Esophagus squamous epithelium (tissue), 5 donors: ENCODE data around the gene DLGAP1. TPM values are rescaled to one million over a fixed set of nuclear protein-coding genes. Genes with fewer than 3 reads are reported as not detected.

Experiments
- DNase-seq: peaks from one replicate; lab custom pipeline; 2025; lab: John Stamatoyannopoulos, UW
- H3K27ac ChIP-seq, 4 donors: fragments of 200-600 bp; sonication (generic); one replicate each; pipeline ENCODE4 v1.5.1; 2016 to 2019; ENCODE audit warnings: mild to moderate bottlenecking in 1 of 4
- H3K27me3 ChIP-seq, 4 donors: fragments of 200-600 bp; sonication (generic); 1 replicate in 3 of 4; 2 replicates in 1 of 4; pipeline versions ENCODE4 v1.5.1 to v1.6.0; 2017 to 2021; ENCODE audit warnings: antibody characterized with exemption in 1 of 4
- H3K36me3 ChIP-seq, 3 donors: fragments of 200-600 bp; sonication (generic); one replicate each; pipeline ENCODE4 v1.5.1; 2016 to 2019
- H3K4me1 ChIP-seq, 3 donors: fragments of 200-600 bp; sonication (generic); one replicate each; pipeline ENCODE4 v1.5.1; 2017 to 2019
- H3K4me3 ChIP-seq, 4 donors: fragments of 200-600 bp; sonication (generic); 1 replicate in 3 of 4; 2 replicates in 1 of 4; pipeline ENCODE4 v1.5.1; 2016 to 2019; ENCODE audit warnings: mild to moderate bottlenecking in 2 of 4, moderate library complexity in 1 of 4
- H3K9me3 ChIP-seq, 3 donors: fragments of 200-600 bp; sonication (generic); one replicate each; pipeline ENCODE4 v1.5.1; 2016 to 2019
- CTCF ChIP-seq, 6 experiments: fragments of 450-650 bp in 4 of 6; fragments of 200-600 bp in 2 of 6; sonication (generic) in 2 of 6; IDR thresholded peaks; one replicate each; pipeline ENCODE4 v1.5.1; 2016 to 2019; ENCODE audit warnings: antibody characterized with exemption in 6 of 6, mild to moderate bottlenecking in 4 of 6, moderate library complexity in 4 of 6
- POLR2A ChIP-seq, 4 donors: fragments of 450-650 bp; IDR thresholded peaks; one replicate each; pipeline ENCODE4 v1.6.1; 2017; ENCODE audit warnings: antibody characterized with exemption in 4 of 4, mild to moderate bottlenecking in 4 of 4, moderate library complexity in 3 of 4
- WGBS, 2 donors: methylation state at CpG; one replicate each; pipeline ENCODE4 v1.1.5; 2018; 5-methylcytosine and 5-hydroxymethylcytosine counted together
- intact Hi-C: fragments of 100-400 bp; cut with DNase I; formaldehyde crosslinking; loops from one replicate; pipeline ENCODE4 v1.15.0; 2022
- total RNA-seq, 4 donors: library from RNA; depleted of rRNA; stranded (reverse); fragments of >200 nt; gene quantifications; one replicate each; pipeline ENCODE4 v1.1.0, GENCODE V29; 2016
- donor health status: DM: yes; HTN: yes; CAD: no.

The DLGAP1 gene
- total RNA-seq, 4 donors from 2014 or later = 0.09 to 1.5 (median 0.52) TPM

GRCh38 chr18:4369705-4370104 lies 85.4 kb downstream of the DLGAP1 start:
- TF ChIP-seq POLR2A (IDR thresholded peaks at IDR 0.05) = no peak
- TF ChIP-seq CTCF (IDR thresholded peaks at IDR 0.05) = no peak
- no peak overlapping the region for H3K4me3 ChIP-seq
- no peaks in the 10 kb centered on the region for H3K27me3 ChIP-seq
- no peaks in the 10 kb centered on the region for H3K9me3 ChIP-seq
- no peaks in the 10 kb centered on the region for H3K4me1 ChIP-seq
- no peak overlapping the region for H3K27ac ChIP-seq
- WGBS, 2 donors = 77 to 78% methylated on average over 4 of the region's 4 CpGs
- intact Hi-C loops = no loop called here
- DNase-seq = no peak
- no peaks in the 10 kb centered on the region for H3K36me3 ChIP-seq

GRCh38 chr18:4360221-4360715 lies 94.8 kb downstream of the DLGAP1 start:
- WGBS, 2 donors = 80 to 81% methylated on average over 2 of the region's 2 CpGs

DNA sequence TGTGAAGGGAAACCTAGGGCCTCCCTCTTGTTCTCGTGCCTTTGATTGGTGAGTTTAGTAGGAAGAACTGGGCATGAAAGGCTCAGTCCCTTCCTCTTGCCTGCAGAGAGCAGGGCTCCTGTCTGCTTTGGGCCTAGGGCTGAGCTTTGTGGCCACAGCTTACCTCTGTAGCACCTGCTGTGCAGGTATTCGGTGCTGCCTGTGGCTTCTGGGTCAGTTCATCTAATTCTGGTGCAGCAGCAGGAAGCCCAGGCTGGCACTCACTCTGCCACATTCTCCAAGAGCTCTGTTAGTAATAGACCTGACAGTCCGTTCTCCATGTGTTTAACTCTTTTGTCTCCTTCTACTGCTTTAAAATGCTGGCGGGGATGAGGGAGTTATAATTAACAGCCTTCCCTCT lies 96.5 kb downstream of the DLGAP1 start:
- no peaks in the 10 kb centered on the region for H3K36me3 ChIP-seq
- no peaks in the 10 kb centered on the region for H3K27me3 ChIP-seq
- TF ChIP-seq POLR2A (IDR thresholded peaks at IDR 0.05) (no peak), CTCF (IDR thresholded peaks at IDR 0.05) (no peak)
- no peaks in the 10 kb centered on the region for H3K9me3 ChIP-seq
- H3K27ac ChIP-seq = no peak overlapping the region
- WGBS, 2 donors = 63 to 77% methylated on average over 3 to 4 of the region's 4 CpGs
- intact Hi-C loops = no loop called here
- DNase-seq = no peak
- no peaks in the 10 kb centered on the region for H3K4me1 ChIP-seq
- no peak overlapping the region for H3K4me3 ChIP-seq

More at GRCh38 chr18:4360221-4360715, 94.8 kb downstream of the DLGAP1 start:
- intact Hi-C loops = no loop called here
- H3K9me3 ChIP-seq = no peaks in the 10 kb centered on the region
- H3K4me3 ChIP-seq = no peak overlapping the region
- TF ChIP-seq CTCF (IDR thresholded peaks at IDR 0.05) = no peak
- H3K27me3 ChIP-seq = no peaks in the 10 kb centered on the region
- no peaks in the 10 kb centered on the region for H3K4me1 ChIP-seq
- no peak overlapping the region for H3K27ac ChIP-seq
- no peak for DNase-seq
- no peaks in the 10 kb centered on the region for H3K36me3 ChIP-seq

GRCh38 chr18:4357579-4357978 lies 97.5 kb downstream of the DLGAP1 start:
- H3K27ac ChIP-seq = no peak overlapping the region
- no peaks in the 10 kb centered on the region for H3K4me1 ChIP-seq
- TF ChIP-seq CTCF (IDR thresholded peaks at IDR 0.05) (no peak), POLR2A (IDR thresholded peaks at IDR 0.05) (no peak)
- intact Hi-C loops = no loop called here
- 59 to 61% methylated on average over 2 to 4 of the region's 4 CpGs for WGBS, 2 donors
- no peak overlapping the region for H3K4me3 ChIP-seq
- H3K27me3 ChIP-seq = no peaks in the 10 kb centered on the region
- H3K9me3 ChIP-seq = no peaks in the 10 kb centered on the region
- H3K36me3 ChIP-seq = no peaks in the 10 kb centered on the region
- no peak for DNase-seq

- H3K4me1 ChIP-seq = no peaks in the 10 kb centered on the region
- WGBS, 2 donors = 64 to 73% methylated on average over 6 of the region's 6 CpGs
- TF ChIP-seq CTCF (IDR thresholded peaks at IDR 0.05) (no peak), POLR2A (IDR thresholded peaks at IDR 0.05) (no peak)
- no peak for DNase-seq
- intact Hi-C loops = no loop called here
- no peaks in the 10 kb centered on the region for H3K9me3 ChIP-seq
- H3K36me3 ChIP-seq = no peaks in the 10 kb centered on the region
- no peaks in the 10 kb centered on the region for H3K27me3 ChIP-seq
- no peak overlapping the region for H3K27ac ChIP-seq
- no peak overlapping the region for H3K4me3 ChIP-seq
These were observed 98.2 kb downstream of the DLGAP1 start for GRCh38 chr18:4356929-4357328.
